H9 (cell line): ENCODE results near the gene SCN7A. TPM values are rescaled to one million over a fixed set of nuclear protein-coding genes. Genes with fewer than 3 reads are reported as not detected.

Experiments used
- DNase-seq: peaks from one replicate; pipeline ENCODE4 v3.0.0-alpha.2; 2017
- H2AFZ ChIP-seq: one replicate; pipeline ENCODE4 v1.6.1; 2013; ENCODE audit warnings: mild to moderate bottlenecking, low read length, control low read depth, moderate library complexity
- H2AK5ac ChIP-seq: 2 replicates; pipeline ENCODE4 v1.6.1; 2013; ENCODE audit warnings: low read length, control low read depth, mixed read lengths; ENCODE audit not compliant: insufficient read length
- H2BK120ac ChIP-seq: one replicate; pipeline ENCODE4 v1.6.1; 2013; ENCODE audit warnings: low read depth, mild to moderate bottlenecking, low read length, control low read depth, inconsistent platforms; ENCODE audit not compliant: poor library complexity, severe bottlenecking
- H2BK12ac ChIP-seq: 2 replicates; pipeline ENCODE4 v1.6.1; 2013; ENCODE audit warnings: low read length, control low read depth, mixed read lengths, low read depth; ENCODE audit not compliant: insufficient read length
- H2BK15ac ChIP-seq: 2 replicates; pipeline ENCODE4 v1.6.1; 2013; ENCODE audit warnings: low read depth, low read length, control low read depth
- H2BK20ac ChIP-seq: one replicate; pipeline ENCODE4 v1.6.1; 2013; ENCODE audit warnings: low read depth, mild to moderate bottlenecking, low read length, control low read depth, inconsistent platforms; ENCODE audit not compliant: poor library complexity, severe bottlenecking
- H2BK5ac ChIP-seq: 2 replicates; pipeline ENCODE4 v1.6.1; 2013; ENCODE audit warnings: low read length, control low read depth, mixed read lengths; ENCODE audit not compliant: insufficient read length
- H3K14ac ChIP-seq: 2 replicates; pipeline ENCODE4 v1.6.1; 2013; ENCODE audit warnings: low read length, control low read depth; ENCODE audit not compliant: insufficient read depth
- H3K18ac ChIP-seq: 2 replicates; pipeline ENCODE4 v1.6.1; 2013; ENCODE audit warnings: low read depth, mild to moderate bottlenecking, mixed read lengths, low read length, control low read depth; ENCODE audit not compliant: insufficient read length
- H3K23ac ChIP-seq: 2 replicates; pipeline ENCODE4 v1.6.1; 2013; ENCODE audit warnings: low read length, control low read depth, mixed read lengths, low read depth; ENCODE audit not compliant: insufficient read length
- H3K23me2 ChIP-seq: 2 replicates; pipeline ENCODE4 v1.6.1; 2013; ENCODE audit warnings: low read depth, mild to moderate bottlenecking, mixed read lengths, low read length, control low read depth; ENCODE audit not compliant: insufficient read length, poor library complexity, severe bottlenecking
- H3K27ac ChIP-seq: 2 replicates; pipeline ENCODE4 v1.5.1; 2013; ENCODE audit warnings: low read length, control low read depth, mixed read lengths, low read depth; ENCODE audit not compliant: insufficient read length
- H3K27me3 ChIP-seq: 2 replicates; pipeline ENCODE4 v1.6.1; 2013; ENCODE audit warnings: low read length, control low read depth, inconsistent platforms; ENCODE audit not compliant: insufficient read depth
- H3K4ac ChIP-seq: 2 replicates; pipeline ENCODE4 v1.6.1; 2013; ENCODE audit warnings: low read depth, mild to moderate bottlenecking, control low read depth, inconsistent platforms, low read length, moderate library complexity
- H3K4me1 ChIP-seq: 2 replicates; pipeline ENCODE4 v1.6.1; 2013; ENCODE audit warnings: low read length, control low read depth, inconsistent platforms; ENCODE audit not compliant: insufficient read depth
- H3K4me2 ChIP-seq: 2 replicates; pipeline ENCODE4 v1.6.1; 2013; ENCODE audit warnings: low read length, control low read depth, mixed read lengths; ENCODE audit not compliant: insufficient read length, insufficient read depth
- H3K56ac ChIP-seq: 2 replicates; pipeline ENCODE4 v1.6.1; 2013; ENCODE audit warnings: low read depth, mild to moderate bottlenecking, mixed read lengths, low read length, control low read depth; ENCODE audit not compliant: insufficient read length
- H3K79me1 ChIP-seq: 2 replicates; pipeline ENCODE4 v1.6.1; 2013; ENCODE audit warnings: low read depth, mild to moderate bottlenecking, moderate library complexity, low read length, control low read depth, inconsistent platforms; ENCODE audit not compliant: insufficient read depth, poor library complexity, severe bottlenecking
- H3K79me2 ChIP-seq: 2 replicates; pipeline ENCODE4 v1.6.1; 2013; ENCODE audit warnings: low read length, control low read depth, inconsistent platforms; ENCODE audit not compliant: insufficient read depth
- H3K9ac ChIP-seq: 2 replicates; pipeline ENCODE4 v1.6.1; 2013; ENCODE audit warnings: low read length, control low read depth, mixed read lengths; ENCODE audit not compliant: insufficient read length; ENCODE audit errors: extremely low read depth
- H3K9me3 ChIP-seq: one replicate; pipeline ENCODE4 v1.6.1; 2013; ENCODE audit warnings: low read depth, low read length, inconsistent platforms; ENCODE audit not compliant: control insufficient read depth
- H3T11ph ChIP-seq: one replicate; pipeline ENCODE4 v1.6.1; 2013; ENCODE audit warnings: mild to moderate bottlenecking, low read length, control low read depth, inconsistent platforms
- H4K20me1 ChIP-seq: one replicate; pipeline ENCODE4 v1.6.1; 2013; ENCODE audit not compliant: control insufficient read depth, insufficient read length, insufficient read depth
- H4K5ac ChIP-seq: 2 replicates; pipeline ENCODE4 v1.6.1; 2013; ENCODE audit warnings: low read depth, mild to moderate bottlenecking, mixed read lengths, low read length, control low read depth; ENCODE audit not compliant: insufficient read length
- H4K8ac ChIP-seq: replicated peaks from 2 replicates; pipeline ENCODE4 v1.6.1; 2013; ENCODE audit warnings: low read length, control low read depth, mixed read lengths, low read depth; ENCODE audit not compliant: insufficient read length
- H4K91ac ChIP-seq: 2 replicates; pipeline ENCODE4 v1.6.1; 2013; ENCODE audit warnings: low read depth, mild to moderate bottlenecking, moderate library complexity, mixed read lengths, low read length, control low read depth; ENCODE audit not compliant: insufficient read length
- H3K27ac Mint-ChIP-seq, 3 experiments: 2 replicates in 2 of 3; 3 replicates in 1 of 3; pipeline ENCODE4 v1.8.0; 2020 to 2021; ENCODE audit warnings: mixed read lengths in 3 of 3, mild to moderate bottlenecking in 1 of 3, moderate library complexity in 1 of 3
- H3K27me3 Mint-ChIP-seq: 2 replicates; pipeline ENCODE4 v1.8.0; 2021; ENCODE audit warnings: low read depth, mild to moderate bottlenecking, moderate library complexity, mixed read lengths
- H3K36me3 Mint-ChIP-seq, 3 experiments: 2 replicates in 2 of 3; 3 replicates in 1 of 3; pipeline ENCODE4 v1.8.0; 2020 to 2021; ENCODE audit warnings: low read depth in 3 of 3, mixed read lengths in 3 of 3; ENCODE audit not compliant: insufficient read depth in 1 of 3
- H3K4me1 Mint-ChIP-seq, 2 experiments: 2 replicates each; pipeline ENCODE4 v1.8.0; 2020; ENCODE audit warnings: mixed read lengths in 2 of 2
- H3K4me3 Mint-ChIP-seq, 2 experiments: 2 replicates in 1 of 2; 3 replicates in 1 of 2; pipeline ENCODE4 v1.8.0; 2020 to 2021; ENCODE audit warnings: mild to moderate bottlenecking in 2 of 2, mixed read lengths in 2 of 2, moderate library complexity in 1 of 2
- H3K9me3 Mint-ChIP-seq, 2 experiments: 2 replicates in 1 of 2; 3 replicates in 1 of 2; pipeline ENCODE4 v1.8.0; 2020; ENCODE audit warnings: mild to moderate bottlenecking in 2 of 2, mixed read lengths in 2 of 2, moderate library complexity in 1 of 2
- CTCF ChIP-seq: fragments of 200-600 bp; sonication (generic); conservative IDR thresholded peaks from 3 replicates; pipeline ENCODE4 v1.8.0; 2021; ENCODE audit warnings: antibody characterized with exemption, mild to moderate bottlenecking
- WGBS: extraction: QIAGEN DNeasy Blood & Tissue Kit; methylation state at CpG from one replicate; pipeline ENCODE4 v1.1.7; 2013; ENCODE audit warnings: missing lambda C conversion rate, low lambda C conversion rate, mixed read lengths; ENCODE audit not compliant: insufficient read length; ENCODE audit errors: extremely low coverage; 5-methylcytosine and 5-hydroxymethylcytosine counted together
- total RNA-seq: library from RNA; stranded (reverse); gene quantifications from 2 replicates; pipeline ENCODE4 v1.2.1, GENCODE V29; 2021

Gene SCN7A
- total RNA-seq, 1 experiment from 2014 or later = 0.07 TPM

- Histone ChIP-seq H2BK20ac (no peak overlapping the region), H3K4ac (no peak overlapping the region), H3K23me2 (no peaks in the 10 kb centered on the region), H3K56ac (no peak overlapping the region), H3K27me3 (no peaks in the 10 kb centered on the region), H2BK12ac (no peak overlapping the region), H3K27ac (no peak overlapping the region), H3K23ac (no peak overlapping the region), H2BK5ac (no peak overlapping the region), H3K79me1 (no peaks in the 10 kb centered on the region), H3T11ph (no peak overlapping the region), H4K8ac (no peak overlapping the region), H2AK5ac (no peak overlapping the region), H3K14ac (no peak overlapping the region), H3K79me2 (no peaks in the 10 kb centered on the region), H2BK15ac (no peak overlapping the region), H4K91ac (no peak overlapping the region), H3K4me1 (no peaks in the 10 kb centered on the region), H4K5ac (no peak overlapping the region), H2AFZ (no peak overlapping the region), H2BK120ac (no peak overlapping the region), H3K9ac (no peak overlapping the region), H4K20me1 (no peaks in the 10 kb centered on the region), H3K18ac (no peak overlapping the region), H3K9me3 (no peaks in the 10 kb centered on the region), H3K4me2 (no peak overlapping the region)
- TF ChIP-seq CTCF = peak; percentile 81
- Mint-ChIP-seq H3K27me3 (no peaks in the 10 kb centered on the region), H3K9me3 (no peaks in the 10 kb centered on the region), H3K4me3 (no peak overlapping the region), H3K36me3 (no peaks in the 10 kb centered on the region), H3K4me1 (peaks cover 6% of the 10 kb centered on the region in 2 experiments), H3K27ac (no peak overlapping the region)
- DNase-seq = no peak
- no CpG with 5 or more reads among the region's 2 CpGs for WGBS
Measured at GRCh38 chr2:166516712-166517303, 22.8 kb upstream of the SCN7A start.
